Muscle layer of colon (tissue), 2 donors: ENCODE results near the gene TRAF3IP1.
"Not testable (repeated sequence)": the region's sequence is repeated elsewhere in the genome, so short reads cannot be mapped to it uniquely, and the experiment has no call there.

Experiments
- H3K27ac ChIP-seq: one replicate; pipeline ENCODE4 v1.7.0; 2013; ENCODE audit warnings: low read depth, mild to moderate bottlenecking, low read length, moderate library complexity
- H3K27me3 ChIP-seq, 2 donors: one replicate each; pipeline ENCODE4 v1.7.0; 2013; ENCODE audit warnings: low read length in 2 of 2, mild to moderate bottlenecking in 2 of 2; ENCODE audit not compliant: insufficient read depth in 2 of 2, control insufficient read depth in 1 of 2
- H3K36me3 ChIP-seq: one replicate; pipeline ENCODE4 v1.7.0; 2013; ENCODE audit warnings: mild to moderate bottlenecking, low read length; ENCODE audit not compliant: insufficient read depth
- H3K4me1 ChIP-seq: one replicate; pipeline ENCODE4 v1.7.0; 2013; ENCODE audit warnings: mild to moderate bottlenecking, low read length; ENCODE audit not compliant: insufficient read depth
- H3K4me3 ChIP-seq, 2 donors: one replicate each; pipeline ENCODE4 v1.7.0; 2013; ENCODE audit warnings: low read length in 2 of 2, low read depth in 1 of 2, mild to moderate bottlenecking in 1 of 2, moderate library complexity in 1 of 2
- H3K9ac ChIP-seq: one replicate; pipeline ENCODE4 v1.7.0; 2013; ENCODE audit warnings: low read length
- H3K9me3 ChIP-seq: one replicate; pipeline ENCODE4 v1.7.0; 2013; ENCODE audit warnings: mild to moderate bottlenecking, low read length
- donor health status: abdominal sarcoma.
- donor health status: Adenocarcinoma of cecum.

TRAF3IP1 gene

GRCh38 chr2:238314576-238314975 lies 5.7 kb upstream of the TRAF3IP1 start:
- Histone ChIP-seq H3K4me3 (no peak overlapping the region), H3K36me3 (no peaks in the 10 kb centered on the region), H3K9me3 (no peaks in the 10 kb centered on the region), H3K4me1 (peaks cover 1% of the 10 kb centered on the region), H3K9ac (no peak overlapping the region), H3K27ac (no peak overlapping the region), H3K27me3 (no peaks in the 10 kb centered on the region)

GRCh38 chr2:238315031-238315595 lies 5.2 kb upstream of the TRAF3IP1 start:
- Histone ChIP-seq H3K27ac (no peak overlapping the region), H3K9ac (no peak overlapping the region), H3K36me3 (no peaks in the 10 kb centered on the region), H3K4me1 (peaks cover 5% of the 10 kb centered on the region), H3K9me3 (no peaks in the 10 kb centered on the region), H3K4me3 (no peak overlapping the region), H3K27me3 (no peaks in the 10 kb centered on the region)

- H3K27me3 ChIP-seq: no peaks in the 10 kb centered on the region
- no peaks in the 10 kb centered on the region for H3K9me3 ChIP-seq
- peak overlapping the region; percentile 61 to 78 for H3K4me3 ChIP-seq
- peaks cover 13% of the 10 kb centered on the region for H3K4me1 ChIP-seq
- H3K27ac ChIP-seq: peak overlapping the region; percentile 44
- no peaks in the 10 kb centered on the region for H3K36me3 ChIP-seq
- H3K9ac ChIP-seq: peak overlapping the region; percentile 57
Measured at GRCh38 chr2:238320648-238321281, 447 bp downstream of the TRAF3IP1 start.

GRCh38 chr2:238321467-238321866 lies 1.1 kb downstream of the TRAF3IP1 start:
- H3K36me3 ChIP-seq: no peaks in the 10 kb centered on the region
- peaks cover 13% of the 10 kb centered on the region for H3K4me1 ChIP-seq
- peak overlapping the region; percentile 57 for H3K9ac ChIP-seq
- no peaks in the 10 kb centered on the region for H3K27me3 ChIP-seq
- H3K9me3 ChIP-seq: no peaks in the 10 kb centered on the region
- peak overlapping the region; percentile 44 for H3K27ac ChIP-seq
- peak overlapping the region; percentile 61 to 78 for H3K4me3 ChIP-seq

GRCh38 chr2:238322001-238322411 lies 1.7 kb downstream of the TRAF3IP1 start:
- Histone ChIP-seq H3K27me3 (no peaks in the 10 kb centered on the region), H3K4me1 (peaks cover 13% of the 10 kb centered on the region), H3K9ac (no peak overlapping the region), H3K27ac (no peak overlapping the region), H3K4me3 (no peak overlapping the region), H3K36me3 (peaks cover 1% of the 10 kb centered on the region), H3K9me3 (no peaks in the 10 kb centered on the region)

GRCh38 chr2:238324248-238324647 lies 3.9 kb downstream of the TRAF3IP1 start:
- Histone ChIP-seq H3K4me1 (peaks cover 13% of the 10 kb centered on the region), H3K36me3 (peaks cover 17% of the 10 kb centered on the region)
- not testable (repeated sequence) for H3K4me3 ChIP-seq, H3K9me3 ChIP-seq, H3K27me3 ChIP-seq, H3K27ac ChIP-seq, H3K9ac ChIP-seq

- Histone ChIP-seq H3K4me3 (no peak overlapping the region), H3K27me3 (no peaks in the 10 kb centered on the region), H3K9me3 (no peaks in the 10 kb centered on the region), H3K36me3 (peaks cover 31% of the 10 kb centered on the region), H3K4me1 (peaks cover 8% of the 10 kb centered on the region), H3K27ac (no peak overlapping the region), H3K9ac (no peak overlapping the region)
Measured at GRCh38 chr2:238325694-238326093, 5.4 kb downstream of the TRAF3IP1 start.

- Histone ChIP-seq H3K27me3 (no peaks in the 10 kb centered on the region), H3K9ac (no peak overlapping the region), H3K4me3 (no peak overlapping the region), H3K27ac (no peak overlapping the region), H3K4me1 (peaks cover under 1% of the 10 kb centered on the region), H3K36me3 (peaks cover 32% of the 10 kb centered on the region), H3K9me3 (no peaks in the 10 kb centered on the region)
Measured at GRCh38 chr2:238326801-238327365, 6.6 kb downstream of the TRAF3IP1 start.

- no peak overlapping the region for H3K4me3 ChIP-seq
- H3K27me3 ChIP-seq: no peaks in the 10 kb centered on the region
- no peaks in the 10 kb centered on the region for H3K9me3 ChIP-seq
- peaks cover 32% of the 10 kb centered on the region for H3K36me3 ChIP-seq
- no peak overlapping the region for H3K9ac ChIP-seq
- H3K27ac ChIP-seq: no peak overlapping the region
- no peaks in the 10 kb centered on the region for H3K4me1 ChIP-seq
Measured at GRCh38 chr2:238327751-238328150, 7.4 kb downstream of the TRAF3IP1 start.

GRCh38 chr2:238330391-238330790 lies 10.1 kb downstream of the TRAF3IP1 start:
- Histone ChIP-seq H3K9me3 (no peaks in the 10 kb centered on the region), H3K27ac (no peak overlapping the region), H3K36me3 (peaks cover 42% of the 10 kb centered on the region)

GRCh38 chr2:238331916-238332315 lies 11.6 kb downstream of the TRAF3IP1 start:
- Histone ChIP-seq H3K36me3 (peaks cover 42% of the 10 kb centered on the region), H3K27me3 (no peaks in the 10 kb centered on the region), H3K4me3 (no peak overlapping the region), H3K27ac (no peak overlapping the region), H3K4me1 (peaks cover 4% of the 10 kb centered on the region), H3K9ac (no peak overlapping the region), H3K9me3 (no peaks in the 10 kb centered on the region)

More at GRCh38 chr2:238330391-238330790, 10.1 kb downstream of the TRAF3IP1 start:
- Histone ChIP-seq H3K4me3 (no peak overlapping the region), H3K4me1 (no peaks in the 10 kb centered on the region), H3K27me3 (no peaks in the 10 kb centered on the region), H3K9ac (no peak overlapping the region)

GRCh38 chr2:238334885-238335284 lies 14.6 kb downstream of the TRAF3IP1 start:
- Histone ChIP-seq H3K36me3 (peaks cover 19% of the 10 kb centered on the region), H3K27ac (no peak overlapping the region), H3K4me3 (no peak overlapping the region), H3K9ac (no peak overlapping the region), H3K9me3 (no peaks in the 10 kb centered on the region), H3K4me1 (peaks cover 4% of the 10 kb centered on the region), H3K27me3 (no peaks in the 10 kb centered on the region)
